ENCODE results near the gene CNTN5.

CNTN5 gene

DNA sequence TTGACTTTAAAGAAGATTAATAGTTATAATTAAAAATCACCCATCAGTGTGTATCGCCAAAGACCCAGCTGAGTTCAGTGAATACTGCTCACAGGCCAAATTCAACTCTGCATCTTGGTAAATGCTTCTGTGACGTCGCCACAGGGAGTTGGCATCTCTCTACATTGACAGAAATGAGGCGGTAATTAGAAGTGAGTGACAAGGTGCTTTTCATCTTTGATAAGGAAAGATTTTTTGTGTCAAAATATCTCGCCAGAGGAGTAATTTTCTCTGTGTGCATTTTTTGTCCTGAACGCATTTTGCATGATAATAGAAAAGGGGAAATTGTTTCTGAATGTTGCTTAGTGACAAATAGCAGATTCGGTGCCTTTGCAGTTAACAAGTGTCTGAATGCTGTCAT is 345.8 kb downstream of the CNTN5 start:
- H3K27ac ChIP-seq, result no peak overlapping the region
- no peaks in the 10 kb centered on the region for H3K27me3 ChIP-seq (replicated peaks)
- DNase-seq, result no peak
- TF ChIP-seq, protein P1, sequence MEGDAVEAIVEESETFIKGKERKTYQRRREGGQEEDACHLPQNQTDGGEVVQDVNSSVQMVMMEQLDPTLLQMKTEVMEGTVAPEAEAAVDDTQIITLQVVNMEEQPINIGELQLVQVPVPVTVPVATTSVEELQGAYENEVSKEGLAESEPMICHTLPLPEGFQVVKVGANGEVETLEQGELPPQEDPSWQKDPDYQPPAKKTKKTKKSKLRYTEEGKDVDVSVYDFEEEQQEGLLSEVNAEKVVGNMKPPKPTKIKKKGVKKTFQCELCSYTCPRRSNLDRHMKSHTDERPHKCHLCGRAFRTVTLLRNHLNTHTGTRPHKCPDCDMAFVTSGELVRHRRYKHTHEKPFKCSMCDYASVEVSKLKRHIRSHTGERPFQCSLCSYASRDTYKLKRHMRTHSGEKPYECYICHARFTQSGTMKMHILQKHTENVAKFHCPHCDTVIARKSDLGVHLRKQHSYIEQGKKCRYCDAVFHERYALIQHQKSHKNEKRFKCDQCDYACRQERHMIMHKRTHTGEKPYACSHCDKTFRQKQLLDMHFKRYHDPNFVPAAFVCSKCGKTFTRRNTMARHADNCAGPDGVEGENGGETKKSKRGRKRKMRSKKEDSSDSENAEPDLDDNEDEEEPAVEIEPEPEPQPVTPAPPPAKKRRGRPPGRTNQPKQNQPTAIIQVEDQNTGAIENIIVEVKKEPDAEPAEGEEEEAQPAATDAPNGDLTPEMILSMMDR (IDR thresholded peaks at IDR 0.05; ENCODE audit: low read depth, low read length, missing control alignments), result no peak
- no peak overlapping the region for H3K4me3 ChIP-seq (ENCODE audit: low read depth, low read length)
- in situ Hi-C loops (cut with HindIII; ENCODE audit: low pct_ligation_motif_present, low sequenced_read_pairs), result no loop called here
- H3K36me3 ChIP-seq (replicated peaks), result no peaks in the 10 kb centered on the region

DNA sequence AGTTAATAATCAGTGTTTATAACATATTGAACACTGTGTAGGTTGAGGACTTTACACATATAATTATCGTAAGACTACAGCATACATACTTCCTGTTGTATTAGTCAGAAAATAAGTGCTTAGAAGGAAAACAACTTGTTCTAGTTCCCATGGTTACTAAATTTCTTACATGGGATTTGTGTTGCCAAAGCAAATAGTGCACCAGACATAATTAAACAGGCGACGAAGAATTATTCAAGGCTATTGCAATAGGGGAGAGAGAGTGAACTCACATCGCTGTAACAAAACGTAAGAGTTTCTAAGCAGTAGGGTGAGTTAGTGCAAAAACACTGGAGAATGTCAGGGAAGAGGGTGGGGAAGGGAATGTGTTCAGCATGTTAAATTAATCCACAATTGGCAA is 347.8 kb downstream of the CNTN5 start:
- H3K27ac ChIP-seq, result peak overlapping the region; percentile 26
- no peak overlapping the region for H3K4me3 ChIP-seq (ENCODE audit: low read depth, low read length)
- H3K36me3 ChIP-seq (replicated peaks), result no peaks in the 10 kb centered on the region
- no peaks in the 10 kb centered on the region for H3K27me3 ChIP-seq (replicated peaks)
- DNase-seq, result peak; percentile 40
- TF ChIP-seq, protein P1 (IDR thresholded peaks at IDR 0.05; ENCODE audit: low read depth, low read length, missing control alignments), result no peak
- in situ Hi-C loops (cut with HindIII; ENCODE audit: low pct_ligation_motif_present, low sequenced_read_pairs), result no loop called here

DNA sequence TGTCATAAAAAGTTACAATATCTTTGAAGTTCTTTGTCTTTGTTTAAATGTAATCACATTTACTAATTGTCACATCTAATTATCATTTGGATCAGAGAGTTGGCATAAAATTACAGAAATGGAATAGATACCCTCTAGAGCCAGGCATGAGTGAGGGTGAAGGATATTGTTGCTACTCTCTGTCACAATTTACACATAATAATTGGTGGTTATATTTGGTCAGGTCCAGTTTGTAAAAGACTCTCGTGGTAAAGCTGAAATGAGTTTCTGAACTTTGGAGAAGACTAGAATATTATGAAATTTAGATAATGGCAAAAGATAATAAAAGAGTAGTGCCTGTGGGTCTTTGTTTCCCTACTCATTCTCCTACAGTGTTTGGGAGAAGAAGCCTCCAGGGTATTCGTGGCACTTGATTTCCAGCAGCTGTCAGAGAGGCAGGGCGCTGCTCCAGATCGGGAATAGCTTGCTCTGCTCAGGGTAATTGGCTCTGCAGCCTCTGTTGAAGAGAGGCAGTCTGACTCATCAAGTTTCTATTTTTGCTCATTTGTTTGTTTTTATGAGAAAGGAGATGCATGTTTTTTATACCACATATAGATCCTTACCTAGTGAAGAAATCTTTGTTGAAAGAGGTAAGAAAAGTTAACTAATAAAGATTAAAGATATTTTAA is 349.9 kb downstream of the CNTN5 start:
- no peaks in the 10 kb centered on the region for H3K36me3 ChIP-seq (replicated peaks)
- no peak overlapping the region for H3K4me3 ChIP-seq (ENCODE audit: low read depth, low read length)
- peak; percentile 70 for DNase-seq
- no peaks in the 10 kb centered on the region for H3K27me3 ChIP-seq (replicated peaks)
- TF ChIP-seq, protein P1 (IDR thresholded peaks at IDR 0.05; ENCODE audit: low read depth, low read length, missing control alignments), result no peak
- peak overlapping the region; percentile 13 for H3K27ac ChIP-seq
- in situ Hi-C loops (cut with HindIII; ENCODE audit: low pct_ligation_motif_present, low sequenced_read_pairs), result no loop called here

DNA sequence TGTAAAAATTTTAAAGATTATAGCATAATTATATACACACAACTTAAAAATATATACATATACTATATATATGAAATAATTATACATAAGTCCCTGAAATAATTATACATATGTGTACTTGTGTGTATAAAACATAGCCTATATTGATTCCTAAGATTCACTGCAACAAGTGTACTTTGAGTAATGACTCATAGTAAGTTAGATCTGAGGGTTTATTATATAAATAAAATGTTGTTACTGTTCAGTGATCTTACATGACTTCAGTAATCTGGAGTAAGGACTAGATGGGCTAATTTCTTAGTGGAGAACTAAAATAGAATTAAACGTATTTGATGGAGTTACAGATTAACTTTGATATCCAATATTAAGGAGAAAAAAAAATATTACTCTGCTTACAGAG is 350.5 kb downstream of the CNTN5 start:
- DNase-seq, result no peak
- TF ChIP-seq, protein P1 (IDR thresholded peaks at IDR 0.05; ENCODE audit: low read depth, low read length, missing control alignments), result no peak
- Histone ChIP-seq H3K27ac (no peak overlapping the region), H3K27me3 (replicated peaks) (no peaks in the 10 kb centered on the region), H3K4me3 (ENCODE audit: low read depth, low read length) (no peak overlapping the region), H3K36me3 (replicated peaks) (no peaks in the 10 kb centered on the region)
- in situ Hi-C loops (cut with HindIII; ENCODE audit: low pct_ligation_motif_present, low sequenced_read_pairs), result no loop called here

DNA sequence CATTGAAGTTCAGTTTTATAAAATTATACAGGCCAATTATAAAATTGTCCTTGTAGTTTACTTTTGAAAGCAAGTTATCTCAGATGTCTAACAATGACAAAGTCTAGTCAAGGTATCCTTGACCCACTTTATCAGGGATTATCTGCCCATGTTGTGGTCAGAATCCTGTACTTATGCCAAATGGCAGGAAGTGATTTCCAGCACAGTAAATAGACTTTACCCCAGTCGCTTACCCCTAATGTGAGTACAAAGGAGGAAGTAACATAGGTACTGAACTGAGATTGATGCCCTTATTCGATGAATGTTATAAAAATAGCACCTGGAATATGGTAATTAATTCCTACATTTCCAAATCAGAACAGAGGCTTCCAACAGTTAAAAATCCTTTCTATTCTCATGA is 355.7 kb downstream of the CNTN5 start:
- TF ChIP-seq, protein P1 (IDR thresholded peaks at IDR 0.05; ENCODE audit: low read depth, low read length, missing control alignments), result no peak
- DNase-seq, result no peak
- Histone ChIP-seq H3K27me3 (replicated peaks) (no peaks in the 10 kb centered on the region), H3K27ac (no peak overlapping the region), H3K4me3 (ENCODE audit: low read depth, low read length) (no peak overlapping the region), H3K36me3 (replicated peaks) (no peaks in the 10 kb centered on the region)
- in situ Hi-C loops (cut with HindIII; ENCODE audit: low pct_ligation_motif_present, low sequenced_read_pairs), result no loop called here
